Skeletal muscle satellite cell (primary cell): ENCODE measurements around the gene ZMYND8.

Experiments used
- H3K27me3 ChIP-seq: 2 replicates; pipeline ENCODE4 v1.7.0; 2013; ENCODE audit warnings: low read length; ENCODE audit not compliant: control insufficient read depth, insufficient read depth
- H3K36me3 ChIP-seq: 2 replicates; pipeline ENCODE4 v1.7.0; 2013; ENCODE audit warnings: mild to moderate bottlenecking, control low read depth, low read length; ENCODE audit not compliant: insufficient read depth
- H3K4me1 ChIP-seq: 2 replicates; pipeline ENCODE4 v1.7.0; 2013; ENCODE audit warnings: low read length; ENCODE audit not compliant: control insufficient read depth, insufficient read depth
- H3K4me2 ChIP-seq: 2 replicates; pipeline ENCODE4 v1.7.0; 2013; ENCODE audit warnings: mild to moderate bottlenecking, low read length
- H3K4me3 ChIP-seq: 2 replicates; pipeline ENCODE4 v1.7.0; 2013; ENCODE audit warnings: low read length
- H3K9ac ChIP-seq: 2 replicates; pipeline ENCODE4 v1.7.0; 2013; ENCODE audit warnings: mild to moderate bottlenecking, low read depth, low read length, moderate library complexity
- H3K9me3 ChIP-seq: replicated peaks from 2 replicates; pipeline ENCODE4 v1.7.0; 2013; ENCODE audit warnings: mild to moderate bottlenecking, control low read depth, low read length

ZMYND8 gene

DNA sequence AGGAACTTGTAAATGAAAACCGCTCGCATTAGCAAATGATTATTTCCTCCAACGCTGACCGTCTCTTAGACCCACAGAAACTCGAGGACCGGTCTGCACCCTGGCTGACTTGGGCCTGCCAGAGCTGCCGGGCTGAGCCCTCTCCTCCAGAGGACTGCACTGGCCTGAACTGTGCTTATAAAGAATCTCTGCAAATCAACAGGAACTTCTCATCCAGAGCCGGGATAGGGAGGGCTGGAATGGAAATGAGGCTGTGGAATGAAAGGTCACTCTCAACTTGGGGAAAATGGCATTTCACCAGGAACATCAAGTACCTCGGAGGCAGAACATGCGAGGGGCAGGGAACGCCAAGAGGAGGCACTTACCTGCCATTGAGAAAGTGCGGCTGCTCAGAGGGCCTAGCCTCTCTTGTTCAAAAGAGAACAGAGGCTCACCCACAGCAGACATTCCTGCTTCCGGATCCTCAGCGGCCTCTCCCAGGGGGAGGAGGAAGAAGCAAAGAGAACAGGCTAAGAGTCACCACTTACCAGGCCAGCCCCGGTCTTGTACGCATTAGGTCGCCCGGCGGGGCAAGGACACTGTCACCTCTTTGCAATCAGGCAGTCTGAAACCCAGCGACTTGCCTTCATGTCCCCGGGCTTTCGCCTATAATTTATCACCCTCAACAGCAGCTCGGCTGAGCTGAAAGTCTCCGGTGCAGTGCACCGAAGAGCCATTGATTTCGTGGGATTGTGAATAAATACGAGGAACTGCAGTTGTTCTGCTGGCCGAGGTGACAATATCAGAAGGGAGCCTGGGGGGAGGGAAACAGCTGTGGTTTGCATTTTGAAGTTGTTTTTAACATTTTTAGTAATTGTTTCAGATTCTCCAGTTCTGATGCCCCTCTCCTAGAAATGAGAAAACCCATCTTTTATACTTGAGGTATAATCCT is 37.6 kb downstream of the ZMYND8 start:
- Histone ChIP-seq H3K9me3 (no peaks in the 10 kb centered on the region), H3K4me1 (peaks cover 69% of the 10 kb centered on the region), H3K27me3 (no peaks in the 10 kb centered on the region), H3K9ac (peak overlapping the region; percentile 95), H3K4me3 (peak overlapping the region; percentile 58), H3K36me3 (peaks cover 12% of the 10 kb centered on the region), H3K4me2 (peak overlapping the region; percentile 71)

- peaks cover 12% of the 10 kb centered on the region for H3K36me3 ChIP-seq
- H3K4me1 ChIP-seq, result peaks cover 69% of the 10 kb centered on the region
- peak overlapping the region; percentile 95 for H3K9ac ChIP-seq
- no peaks in the 10 kb centered on the region for H3K9me3 ChIP-seq
- H3K4me3 ChIP-seq, result peak overlapping the region; percentile 58
- no peaks in the 10 kb centered on the region for H3K27me3 ChIP-seq
- H3K4me2 ChIP-seq, result peak overlapping the region; percentile 71
Measured at GRCh38 chr20:47318027-47318585, 38.4 kb downstream of the ZMYND8 start.

- peak overlapping the region; percentile 71 for H3K4me2 ChIP-seq
- H3K4me3 ChIP-seq, result peak overlapping the region; percentile 58
- no peaks in the 10 kb centered on the region for H3K9me3 ChIP-seq
- H3K4me1 ChIP-seq, result peaks cover 69% of the 10 kb centered on the region
- peaks cover 14% of the 10 kb centered on the region for H3K36me3 ChIP-seq
- H3K9ac ChIP-seq, result peak overlapping the region; percentile 95
- H3K27me3 ChIP-seq, result no peaks in the 10 kb centered on the region
Measured at GRCh38 chr20:47317127-47317895, 39.2 kb downstream of the ZMYND8 start.

DNA sequence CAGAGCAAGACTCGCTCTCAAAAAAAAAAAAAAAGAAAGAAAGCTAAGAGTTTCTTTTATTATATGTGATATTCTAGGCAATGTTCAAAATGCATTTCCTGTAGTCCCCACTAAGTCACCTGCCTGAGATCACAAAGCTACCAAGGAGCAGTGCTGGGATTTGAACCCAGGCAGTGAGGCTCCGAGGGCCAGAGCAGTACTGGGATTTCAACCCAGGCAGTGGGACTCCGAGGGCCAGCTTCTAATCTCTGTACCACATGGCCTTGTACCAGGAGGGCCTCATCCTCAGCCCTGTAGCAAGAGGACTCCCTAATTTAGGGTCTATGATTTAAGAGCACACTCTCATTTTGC is 39.7 kb downstream of the ZMYND8 start:
- H3K4me1 ChIP-seq, result peaks cover 69% of the 10 kb centered on the region
- no peaks in the 10 kb centered on the region for H3K27me3 ChIP-seq
- no peaks in the 10 kb centered on the region for H3K9me3 ChIP-seq
- H3K36me3 ChIP-seq, result peaks cover 20% of the 10 kb centered on the region
- peak overlapping the region; percentile 25 for H3K4me3 ChIP-seq
- peak overlapping the region; percentile 49 for H3K4me2 ChIP-seq
- H3K9ac ChIP-seq, result peak overlapping the region; percentile 95

GRCh38 chr20:47315339-47316056 is 41.0 kb downstream of the ZMYND8 start:
- peak overlapping the region; percentile 95 for H3K9ac ChIP-seq
- peaks cover 30% of the 10 kb centered on the region for H3K36me3 ChIP-seq
- no peaks in the 10 kb centered on the region for H3K27me3 ChIP-seq
- peaks cover 61% of the 10 kb centered on the region for H3K4me1 ChIP-seq
- H3K4me2 ChIP-seq, result peak overlapping the region; percentile 71
- H3K4me3 ChIP-seq, result peak overlapping the region; percentile 6
- H3K9me3 ChIP-seq, result no peaks in the 10 kb centered on the region

- Histone ChIP-seq H3K36me3 (peaks cover 36% of the 10 kb centered on the region), H3K9me3 (no peaks in the 10 kb centered on the region), H3K9ac (peak overlapping the region; percentile 95), H3K4me1 (peaks cover 56% of the 10 kb centered on the region), H3K4me2 (peak overlapping the region; percentile 71), H3K4me3 (no peak overlapping the region), H3K27me3 (no peaks in the 10 kb centered on the region)
Measured at GRCh38 chr20:47314647-47315338, 41.7 kb downstream of the ZMYND8 start.

DNA sequence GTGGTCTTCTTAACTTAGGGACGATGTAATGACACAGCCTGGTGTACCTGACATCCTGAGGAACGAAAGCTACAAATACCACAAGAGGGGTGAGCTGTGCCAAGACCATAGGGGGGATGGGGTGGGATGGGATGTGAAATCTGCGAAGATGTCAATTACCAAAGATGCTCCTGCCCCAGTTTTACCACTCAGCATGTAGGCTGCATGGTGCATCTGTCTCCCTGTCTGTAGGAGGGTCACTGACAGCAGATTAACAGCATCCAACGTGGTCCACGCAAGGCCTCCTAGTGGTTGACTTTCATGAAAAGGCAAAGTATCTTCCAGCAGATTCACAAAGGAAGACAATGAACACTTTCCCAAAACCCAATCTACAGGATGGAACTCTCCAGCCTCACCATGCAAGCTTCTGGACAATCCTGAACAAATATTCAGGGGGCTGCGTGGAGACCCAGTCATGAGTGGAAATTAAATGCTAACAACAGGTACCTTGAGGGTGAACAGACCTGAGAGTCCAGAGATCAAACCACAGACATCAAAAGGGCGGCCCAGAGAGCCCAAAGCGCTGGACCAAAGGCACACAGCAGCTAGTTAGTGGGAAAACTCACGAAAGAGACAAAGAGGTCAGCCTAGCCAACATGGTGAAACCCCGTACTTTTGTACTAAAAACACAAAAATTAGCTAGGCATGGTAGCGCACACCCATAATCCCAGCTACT is 44.4 kb downstream of the ZMYND8 start:
- H3K27me3 ChIP-seq, result no peaks in the 10 kb centered on the region
- no peak overlapping the region for H3K9ac ChIP-seq
- H3K36me3 ChIP-seq, result peaks cover 56% of the 10 kb centered on the region
- no peak overlapping the region for H3K4me2 ChIP-seq
- H3K4me3 ChIP-seq, result no peak overlapping the region
- H3K9me3 ChIP-seq, result no peaks in the 10 kb centered on the region
- H3K4me1 ChIP-seq, result peaks cover 39% of the 10 kb centered on the region

DNA sequence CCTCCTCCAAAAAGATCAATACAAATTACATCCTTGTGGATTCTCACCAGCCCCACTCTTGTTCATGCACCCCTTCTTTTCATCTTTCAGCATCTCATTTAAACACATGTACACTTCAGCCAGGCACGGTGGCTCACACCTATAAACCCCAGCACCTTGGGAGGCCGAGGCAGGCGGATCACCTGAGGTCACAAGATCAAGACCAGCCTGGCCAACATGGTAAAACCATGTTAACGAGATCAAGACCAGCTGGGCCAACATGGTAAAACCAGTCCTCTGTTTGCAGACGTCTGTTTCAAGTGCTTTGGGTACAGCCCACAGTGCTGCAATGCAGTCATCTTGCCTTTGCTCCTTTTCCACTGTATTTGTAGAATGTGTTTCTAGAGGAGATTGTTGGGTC is 45.3 kb downstream of the ZMYND8 start:
- Histone ChIP-seq H3K36me3 (peaks cover 60% of the 10 kb centered on the region), H3K4me2 (no peak overlapping the region), H3K4me1 (peaks cover 30% of the 10 kb centered on the region), H3K9ac (no peak overlapping the region), H3K27me3 (no peaks in the 10 kb centered on the region), H3K9me3 (no peaks in the 10 kb centered on the region), H3K4me3 (no peak overlapping the region)

GRCh38 chr20:47310729-47311128 is 45.8 kb downstream of the ZMYND8 start:
- no peak overlapping the region for H3K9ac ChIP-seq
- H3K4me1 ChIP-seq, result peaks cover 25% of the 10 kb centered on the region
- no peaks in the 10 kb centered on the region for H3K27me3 ChIP-seq
- H3K4me2 ChIP-seq, result no peak overlapping the region
- H3K4me3 ChIP-seq, result no peak overlapping the region
- H3K36me3 ChIP-seq, result peaks cover 65% of the 10 kb centered on the region
- no peaks in the 10 kb centered on the region for H3K9me3 ChIP-seq

GRCh38 chr20:47309806-47310426 is 46.6 kb downstream of the ZMYND8 start:
- peaks cover 17% of the 10 kb centered on the region for H3K4me1 ChIP-seq
- H3K36me3 ChIP-seq, result peaks cover 70% of the 10 kb centered on the region

More at GRCh38 chr20:47309806-47310426, 46.6 kb downstream of the ZMYND8 start:
- H3K27me3 ChIP-seq, result no peaks in the 10 kb centered on the region
- peak overlapping the region; percentile 28 for H3K9ac ChIP-seq
- H3K4me3 ChIP-seq, result no peak overlapping the region
- H3K9me3 ChIP-seq, result no peaks in the 10 kb centered on the region
- H3K4me2 ChIP-seq, result no peak overlapping the region
